Measurements from ENCODE around the gene GRM4. TPM values are rescaled to one million over a fixed set of nuclear protein-coding genes. Genes with fewer than 3 reads are reported as not detected.

Gene GRM4
- total RNA-seq, 1 experiment from 2014 or later = not detected

DNA sequence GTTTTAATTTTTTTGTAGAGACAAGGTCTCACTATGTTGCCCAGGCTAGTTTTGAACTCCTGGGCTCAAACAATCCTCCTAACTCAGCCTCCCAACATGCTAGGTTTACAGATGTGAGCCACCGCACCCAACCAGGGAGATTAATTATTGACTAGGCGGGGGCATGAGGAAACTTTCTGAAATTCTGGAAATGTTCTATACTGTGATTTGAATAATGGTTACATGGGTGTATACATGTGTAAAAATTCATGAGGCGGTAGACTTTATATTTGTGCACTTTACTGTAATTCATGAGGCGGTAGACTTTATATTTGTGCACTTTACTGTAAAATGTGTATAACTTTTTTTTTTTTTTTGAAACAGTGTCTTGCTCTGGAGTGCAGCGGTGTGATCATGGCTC, 147.2 kb downstream of the GRM4 start:
- TF ChIP-seq, protein P1, sequence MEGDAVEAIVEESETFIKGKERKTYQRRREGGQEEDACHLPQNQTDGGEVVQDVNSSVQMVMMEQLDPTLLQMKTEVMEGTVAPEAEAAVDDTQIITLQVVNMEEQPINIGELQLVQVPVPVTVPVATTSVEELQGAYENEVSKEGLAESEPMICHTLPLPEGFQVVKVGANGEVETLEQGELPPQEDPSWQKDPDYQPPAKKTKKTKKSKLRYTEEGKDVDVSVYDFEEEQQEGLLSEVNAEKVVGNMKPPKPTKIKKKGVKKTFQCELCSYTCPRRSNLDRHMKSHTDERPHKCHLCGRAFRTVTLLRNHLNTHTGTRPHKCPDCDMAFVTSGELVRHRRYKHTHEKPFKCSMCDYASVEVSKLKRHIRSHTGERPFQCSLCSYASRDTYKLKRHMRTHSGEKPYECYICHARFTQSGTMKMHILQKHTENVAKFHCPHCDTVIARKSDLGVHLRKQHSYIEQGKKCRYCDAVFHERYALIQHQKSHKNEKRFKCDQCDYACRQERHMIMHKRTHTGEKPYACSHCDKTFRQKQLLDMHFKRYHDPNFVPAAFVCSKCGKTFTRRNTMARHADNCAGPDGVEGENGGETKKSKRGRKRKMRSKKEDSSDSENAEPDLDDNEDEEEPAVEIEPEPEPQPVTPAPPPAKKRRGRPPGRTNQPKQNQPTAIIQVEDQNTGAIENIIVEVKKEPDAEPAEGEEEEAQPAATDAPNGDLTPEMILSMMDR (IDR thresholded peaks at IDR 0.05; ENCODE audit: unreplicated experiment) = no peak
- BruUV-seq (replicated peaks) = no TSS peak
- Mint-ChIP-seq H3K36me3 (ENCODE audit: insufficient read depth, unreplicated experiment) (no peaks in the 10 kb centered on the region), H3K9me3 (ENCODE audit: unreplicated experiment) (peaks cover 2% of the 10 kb centered on the region), H3K27me3 (ENCODE audit: insufficient read depth, unreplicated experiment) (peaks cover 54% of the 10 kb centered on the region), H3K4me1 (ENCODE audit: insufficient read depth, unreplicated experiment) (no peaks in the 10 kb centered on the region), H3K4me3 (ENCODE audit: unreplicated experiment) (no peak overlapping the region), H3K27ac (ENCODE audit: low read depth, unreplicated experiment) (no peak overlapping the region)
- ChIA-PET CTCF (interaction anchor here (0.9 kb wide), 1 partner anchor 15 kb away, joined by 3 read pairs; no protein-coding TSS in a partner anchor), POLR2A (no interaction called here)
- DNase-seq (ENCODE audit: unreplicated experiment) = no peak
- intact Hi-C loops (cut with micrococcal nuclease) = no loop called here

DNA sequence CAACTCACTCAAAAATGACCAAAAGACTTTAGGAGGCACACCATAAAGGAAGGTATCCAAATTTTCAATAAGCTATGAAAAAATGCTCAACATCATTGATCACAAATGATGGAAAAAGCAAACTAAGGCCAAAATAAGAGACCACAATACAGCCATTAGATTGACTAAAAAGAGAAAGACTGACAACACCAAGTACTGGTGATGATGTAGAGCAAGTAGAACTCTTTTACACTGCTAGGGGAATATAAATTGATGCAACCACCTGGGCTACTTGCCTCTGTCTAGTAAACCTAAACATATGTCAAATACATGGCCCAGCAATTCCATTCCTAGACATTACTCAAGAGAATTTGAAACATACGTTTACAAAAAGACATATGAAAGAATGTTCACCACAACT, 148.6 kb downstream of the GRM4 start:
- no peak overlapping the region for H3K27ac Mint-ChIP-seq (ENCODE audit: low read depth, unreplicated experiment)
- H3K4me1 Mint-ChIP-seq (ENCODE audit: insufficient read depth, unreplicated experiment) = no peaks in the 10 kb centered on the region
- DNase-seq (ENCODE audit: unreplicated experiment) = no peak
- no TSS peak for BruUV-seq (replicated peaks)
- H3K27me3 Mint-ChIP-seq (ENCODE audit: insufficient read depth, unreplicated experiment) = peaks cover 65% of the 10 kb centered on the region
- no peak overlapping the region for H3K4me3 Mint-ChIP-seq (ENCODE audit: unreplicated experiment)
- H3K9me3 Mint-ChIP-seq (ENCODE audit: unreplicated experiment) = no peaks in the 10 kb centered on the region
- CTCF ChIA-PET = no interaction called here
- POLR2A ChIA-PET = no interaction called here
- intact Hi-C loops (cut with micrococcal nuclease) = no loop called here
- no peaks in the 10 kb centered on the region for H3K36me3 Mint-ChIP-seq (ENCODE audit: insufficient read depth, unreplicated experiment)
- TF ChIP-seq, protein P1 (IDR thresholded peaks at IDR 0.05; ENCODE audit: unreplicated experiment) = no peak

DNA sequence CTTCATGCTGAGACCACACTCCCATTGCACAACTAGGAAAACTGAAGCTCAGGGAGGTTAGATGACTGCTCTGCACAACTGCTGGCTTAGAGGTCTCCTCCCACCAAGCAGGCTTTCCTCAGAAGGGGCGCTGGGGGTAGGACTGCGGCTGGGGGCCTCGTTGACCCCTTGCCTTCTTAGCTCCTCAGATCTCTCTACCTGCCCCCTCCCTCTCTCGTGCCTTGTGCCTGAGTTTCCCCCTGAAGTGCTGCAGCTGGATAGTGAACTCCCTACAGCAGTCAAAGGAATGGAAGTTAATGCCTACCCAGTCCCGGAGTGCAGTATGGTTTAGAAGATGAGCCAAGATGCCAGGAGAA, 149.8 kb downstream of the GRM4 start:
- no peak overlapping the region for H3K4me3 Mint-ChIP-seq (ENCODE audit: unreplicated experiment)
- intact Hi-C loops (cut with micrococcal nuclease) = no loop called here
- BruUV-seq (replicated peaks) = no TSS peak
- TF ChIP-seq, protein P1 (IDR thresholded peaks at IDR 0.05; ENCODE audit: unreplicated experiment) = no peak
- CTCF ChIA-PET = no interaction called here
- POLR2A ChIA-PET = interaction anchor here (0.5 to 0.6 kb wide), 2 partner anchors 178 to 430 kb away, joined by 3 read pairs; no protein-coding TSS in a partner anchor
- H3K27me3 Mint-ChIP-seq (ENCODE audit: insufficient read depth, unreplicated experiment) = peaks cover 76% of the 10 kb centered on the region
- H3K4me1 Mint-ChIP-seq (ENCODE audit: insufficient read depth, unreplicated experiment) = no peaks in the 10 kb centered on the region
- no peaks in the 10 kb centered on the region for H3K36me3 Mint-ChIP-seq (ENCODE audit: insufficient read depth, unreplicated experiment)
- no peak for DNase-seq (ENCODE audit: unreplicated experiment)
- no peaks in the 10 kb centered on the region for H3K9me3 Mint-ChIP-seq (ENCODE audit: unreplicated experiment)
- H3K27ac Mint-ChIP-seq (ENCODE audit: low read depth, unreplicated experiment) = no peak overlapping the region

DNA sequence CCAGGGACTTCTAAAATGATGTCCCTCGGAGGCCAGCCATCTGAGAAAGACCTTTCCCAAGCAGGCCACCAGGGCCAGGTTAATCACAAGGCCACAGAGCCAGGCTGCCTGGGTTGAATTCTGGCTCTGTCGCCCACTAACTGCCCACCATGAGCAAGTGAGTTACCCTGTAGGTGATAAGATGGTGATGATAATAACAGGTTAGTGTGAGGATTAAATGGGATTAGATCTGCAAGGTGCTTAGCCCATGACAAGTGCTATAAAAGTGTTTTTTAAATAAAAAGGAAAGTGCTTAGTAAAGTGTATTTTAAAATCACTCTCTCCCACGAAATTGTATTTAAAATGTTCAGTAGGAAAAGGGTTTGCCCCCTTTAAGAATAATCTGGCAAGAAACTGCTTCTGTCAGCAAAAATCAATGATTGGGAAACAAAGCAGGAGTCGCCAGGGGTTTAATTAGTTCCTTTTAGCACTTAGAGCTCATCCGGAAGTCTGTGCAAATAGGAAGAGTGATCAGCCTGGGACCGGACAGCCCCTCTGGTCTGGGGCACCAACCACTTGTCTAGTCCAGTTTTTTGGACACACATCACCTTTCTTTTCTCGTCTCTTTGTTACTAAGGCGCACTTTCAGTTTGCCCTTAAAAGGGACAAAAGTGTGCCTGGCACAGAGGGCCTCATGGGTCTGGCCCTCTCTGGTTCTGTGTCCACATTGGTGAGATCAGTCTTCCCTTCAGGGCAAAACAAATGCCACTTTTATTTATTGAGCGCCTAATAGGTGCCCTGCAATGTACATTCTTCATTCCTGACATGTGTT, 150.4 kb downstream of the GRM4 start:
- CTCF ChIA-PET = no interaction called here
- DNase-seq (ENCODE audit: unreplicated experiment) = no peak
- Mint-ChIP-seq H3K27me3 (ENCODE audit: insufficient read depth, unreplicated experiment) (peaks cover 76% of the 10 kb centered on the region), H3K4me1 (ENCODE audit: insufficient read depth, unreplicated experiment) (no peaks in the 10 kb centered on the region), H3K4me3 (ENCODE audit: unreplicated experiment) (no peak overlapping the region), H3K9me3 (ENCODE audit: unreplicated experiment) (no peaks in the 10 kb centered on the region), H3K27ac (ENCODE audit: low read depth, unreplicated experiment) (no peak overlapping the region), H3K36me3 (ENCODE audit: insufficient read depth, unreplicated experiment) (no peaks in the 10 kb centered on the region)
- POLR2A ChIA-PET = interaction anchor here (0.6 kb wide), 1 partner anchor 431 kb away, joined by 3 read pairs; no protein-coding TSS in a partner anchor
- intact Hi-C loops (cut with micrococcal nuclease) = no loop called here
- BruUV-seq (replicated peaks) = no TSS peak
- TF ChIP-seq, protein P1 (IDR thresholded peaks at IDR 0.05; ENCODE audit: unreplicated experiment) = no peak

All from MCF 10A (cell line).